Measurements from ENCODE around the gene SAP130.
A peak's percentile ranks its signal among the peaks of the same experiment; 100 is the strongest.

SAP130 gene

GRCh38 chr2:128062571-128062970, 34.7 kb upstream of the SAP130 start:
- peak; percentile 67 for DNase-seq
- no peaks in the 10 kb centered on the region for H3K36me3 ChIP-seq
- H3K27ac ChIP-seq: peak overlapping the region; percentile 60
- H3K4me3 ChIP-seq (ENCODE audit: low read depth, low read length): no peak overlapping the region
- H3K27me3 ChIP-seq (ENCODE audit: insufficient read depth, low read depth, severe bottlenecking): no peaks in the 10 kb centered on the region
- H3K9me3 ChIP-seq (ENCODE audit: severe bottlenecking): peaks cover 6% of the 10 kb centered on the region
- TF ChIP-seq, protein P1, sequence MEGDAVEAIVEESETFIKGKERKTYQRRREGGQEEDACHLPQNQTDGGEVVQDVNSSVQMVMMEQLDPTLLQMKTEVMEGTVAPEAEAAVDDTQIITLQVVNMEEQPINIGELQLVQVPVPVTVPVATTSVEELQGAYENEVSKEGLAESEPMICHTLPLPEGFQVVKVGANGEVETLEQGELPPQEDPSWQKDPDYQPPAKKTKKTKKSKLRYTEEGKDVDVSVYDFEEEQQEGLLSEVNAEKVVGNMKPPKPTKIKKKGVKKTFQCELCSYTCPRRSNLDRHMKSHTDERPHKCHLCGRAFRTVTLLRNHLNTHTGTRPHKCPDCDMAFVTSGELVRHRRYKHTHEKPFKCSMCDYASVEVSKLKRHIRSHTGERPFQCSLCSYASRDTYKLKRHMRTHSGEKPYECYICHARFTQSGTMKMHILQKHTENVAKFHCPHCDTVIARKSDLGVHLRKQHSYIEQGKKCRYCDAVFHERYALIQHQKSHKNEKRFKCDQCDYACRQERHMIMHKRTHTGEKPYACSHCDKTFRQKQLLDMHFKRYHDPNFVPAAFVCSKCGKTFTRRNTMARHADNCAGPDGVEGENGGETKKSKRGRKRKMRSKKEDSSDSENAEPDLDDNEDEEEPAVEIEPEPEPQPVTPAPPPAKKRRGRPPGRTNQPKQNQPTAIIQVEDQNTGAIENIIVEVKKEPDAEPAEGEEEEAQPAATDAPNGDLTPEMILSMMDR (IDR thresholded peaks at IDR 0.05; ENCODE audit: low read depth, low read length): no peak

- DNase-seq: peak; percentile 59
- H3K27me3 ChIP-seq (ENCODE audit: insufficient read depth, low read depth, severe bottlenecking): no peaks in the 10 kb centered on the region
- TF ChIP-seq, protein P1 (IDR thresholded peaks at IDR 0.05; ENCODE audit: low read depth, low read length): no peak
- H3K36me3 ChIP-seq: no peaks in the 10 kb centered on the region
- no peaks in the 10 kb centered on the region for H3K9me3 ChIP-seq (ENCODE audit: severe bottlenecking)
- H3K4me3 ChIP-seq (ENCODE audit: low read depth, low read length): no peak overlapping the region
- H3K27ac ChIP-seq: peak overlapping the region; percentile 60
Observed at GRCh38 chr2:128058114-128058513, 30.3 kb upstream of the SAP130 start.

DNA sequence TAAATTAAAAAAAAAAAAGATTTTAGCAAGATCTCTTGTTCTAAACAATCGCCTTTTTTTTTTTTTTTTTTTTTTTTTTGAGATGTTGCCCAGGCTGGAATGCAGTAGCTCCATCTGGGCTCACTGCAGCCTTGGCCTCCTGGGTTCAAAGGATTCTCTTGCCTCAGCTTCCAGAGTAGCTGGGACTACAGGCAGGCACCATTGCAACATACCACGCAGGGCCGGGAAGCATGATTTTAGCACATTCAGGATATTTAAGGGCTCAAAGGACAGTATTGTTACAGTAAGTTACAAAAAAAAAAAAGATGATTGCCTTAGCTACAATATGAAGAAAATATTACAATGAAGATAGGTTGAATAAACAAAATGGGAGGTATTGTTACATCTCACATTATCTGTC, 29.5 kb upstream of the SAP130 start:
- Histone ChIP-seq H3K9me3 (ENCODE audit: severe bottlenecking) (no peaks in the 10 kb centered on the region), H3K27ac (no peak overlapping the region), H3K36me3 (no peaks in the 10 kb centered on the region), H3K27me3 (ENCODE audit: insufficient read depth, low read depth, severe bottlenecking) (no peaks in the 10 kb centered on the region), H3K4me3 (ENCODE audit: low read depth, low read length) (no peak overlapping the region)
- DNase-seq: no peak
- TF ChIP-seq, protein P1 (IDR thresholded peaks at IDR 0.05; ENCODE audit: low read depth, low read length): no peak

GRCh38 chr2:128054104-128054885, 26.4 kb upstream of the SAP130 start:
- no peaks in the 10 kb centered on the region for H3K27me3 ChIP-seq (ENCODE audit: insufficient read depth, low read depth, severe bottlenecking)
- H3K4me3 ChIP-seq (ENCODE audit: low read depth, low read length): no peak overlapping the region
- no peaks in the 10 kb centered on the region for H3K36me3 ChIP-seq
- TF ChIP-seq, protein P1 (IDR thresholded peaks at IDR 0.05; ENCODE audit: low read depth, low read length): 0 out of 2 replicates have a peak, but pooled peaks have one; percentile 14
- H3K9me3 ChIP-seq (ENCODE audit: severe bottlenecking): peaks cover 3% of the 10 kb centered on the region
- DNase-seq: no peak
- no peak overlapping the region for H3K27ac ChIP-seq

- H3K27me3 ChIP-seq (ENCODE audit: insufficient read depth, low read depth, severe bottlenecking): no peaks in the 10 kb centered on the region
- TF ChIP-seq, protein P1 (IDR thresholded peaks at IDR 0.05; ENCODE audit: low read depth, low read length): no peak
- no peaks in the 10 kb centered on the region for H3K36me3 ChIP-seq
- H3K9me3 ChIP-seq (ENCODE audit: severe bottlenecking): peaks cover 5% of the 10 kb centered on the region
- no peak overlapping the region for H3K27ac ChIP-seq
- no peak for DNase-seq
- no peak overlapping the region for H3K4me3 ChIP-seq (ENCODE audit: low read depth, low read length)
Observed at GRCh38 chr2:128053331-128053730, 25.5 kb upstream of the SAP130 start.

DNA sequence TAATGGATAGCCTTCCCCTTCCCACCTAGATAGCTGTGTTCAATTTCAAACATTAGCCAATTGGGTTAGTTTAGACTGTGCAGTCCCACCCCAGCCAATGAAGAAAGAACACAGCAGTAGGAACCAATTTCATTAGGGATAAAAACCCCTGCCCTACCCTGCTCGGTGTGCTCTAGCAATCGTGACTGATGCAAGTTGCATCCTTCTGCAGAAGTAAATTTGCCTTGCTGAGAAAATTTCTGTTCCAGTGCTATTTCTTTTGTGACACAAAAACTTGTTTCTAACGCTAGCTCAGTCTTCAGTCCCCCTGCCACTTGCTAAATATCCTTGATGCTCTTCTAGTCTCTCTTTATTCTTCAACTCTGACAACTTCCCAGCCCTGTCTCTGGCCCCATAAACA, 15.2 kb upstream of the SAP130 start:
- peaks cover 16% of the 10 kb centered on the region for H3K9me3 ChIP-seq (ENCODE audit: severe bottlenecking)
- TF ChIP-seq, protein P1 (IDR thresholded peaks at IDR 0.05; ENCODE audit: low read depth, low read length): no peak
- no peaks in the 10 kb centered on the region for H3K36me3 ChIP-seq
- no peak for DNase-seq
- no peaks in the 10 kb centered on the region for H3K27me3 ChIP-seq (ENCODE audit: insufficient read depth, low read depth, severe bottlenecking)
- no peak overlapping the region for H3K4me3 ChIP-seq (ENCODE audit: low read depth, low read length)
- no peak overlapping the region for H3K27ac ChIP-seq
